ENCODE data around the gene FAM184A.

The FAM184A gene

DNA sequence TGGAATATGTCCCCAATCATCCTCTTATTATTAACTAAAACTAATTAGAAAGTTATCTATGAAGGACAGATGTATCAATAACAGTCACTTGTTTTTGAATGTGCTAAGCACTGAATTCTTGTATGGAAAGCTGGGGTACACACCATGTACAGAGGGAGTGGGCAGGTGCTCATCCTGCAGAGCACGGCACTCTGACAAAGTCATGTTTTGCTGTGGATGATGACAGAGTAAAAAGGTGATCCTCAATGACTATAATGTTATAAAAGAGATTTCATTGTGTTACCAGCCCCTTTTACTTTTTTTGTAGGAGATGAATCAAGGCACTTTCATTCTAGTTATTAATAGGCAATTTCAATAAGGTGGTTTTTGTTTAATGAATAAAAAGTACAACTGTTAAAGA is 92.2 kb downstream of the FAM184A start:
- no peak for DNase-seq
- TF ChIP-seq, protein P1, sequence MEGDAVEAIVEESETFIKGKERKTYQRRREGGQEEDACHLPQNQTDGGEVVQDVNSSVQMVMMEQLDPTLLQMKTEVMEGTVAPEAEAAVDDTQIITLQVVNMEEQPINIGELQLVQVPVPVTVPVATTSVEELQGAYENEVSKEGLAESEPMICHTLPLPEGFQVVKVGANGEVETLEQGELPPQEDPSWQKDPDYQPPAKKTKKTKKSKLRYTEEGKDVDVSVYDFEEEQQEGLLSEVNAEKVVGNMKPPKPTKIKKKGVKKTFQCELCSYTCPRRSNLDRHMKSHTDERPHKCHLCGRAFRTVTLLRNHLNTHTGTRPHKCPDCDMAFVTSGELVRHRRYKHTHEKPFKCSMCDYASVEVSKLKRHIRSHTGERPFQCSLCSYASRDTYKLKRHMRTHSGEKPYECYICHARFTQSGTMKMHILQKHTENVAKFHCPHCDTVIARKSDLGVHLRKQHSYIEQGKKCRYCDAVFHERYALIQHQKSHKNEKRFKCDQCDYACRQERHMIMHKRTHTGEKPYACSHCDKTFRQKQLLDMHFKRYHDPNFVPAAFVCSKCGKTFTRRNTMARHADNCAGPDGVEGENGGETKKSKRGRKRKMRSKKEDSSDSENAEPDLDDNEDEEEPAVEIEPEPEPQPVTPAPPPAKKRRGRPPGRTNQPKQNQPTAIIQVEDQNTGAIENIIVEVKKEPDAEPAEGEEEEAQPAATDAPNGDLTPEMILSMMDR (IDR thresholded peaks at IDR 0.05; ENCODE audit: low read depth, low read length, missing control alignments), result no peak
- Histone ChIP-seq H3K36me3 (replicated peaks) (no peaks in the 10 kb centered on the region), H3K27ac (no peak overlapping the region), H3K4me3 (ENCODE audit: low read depth, low read length) (no peak overlapping the region), H3K27me3 (replicated peaks) (no peaks in the 10 kb centered on the region)
- in situ Hi-C loops (cut with HindIII; ENCODE audit: low pct_ligation_motif_present, low sequenced_read_pairs), result no loop called here

DNA sequence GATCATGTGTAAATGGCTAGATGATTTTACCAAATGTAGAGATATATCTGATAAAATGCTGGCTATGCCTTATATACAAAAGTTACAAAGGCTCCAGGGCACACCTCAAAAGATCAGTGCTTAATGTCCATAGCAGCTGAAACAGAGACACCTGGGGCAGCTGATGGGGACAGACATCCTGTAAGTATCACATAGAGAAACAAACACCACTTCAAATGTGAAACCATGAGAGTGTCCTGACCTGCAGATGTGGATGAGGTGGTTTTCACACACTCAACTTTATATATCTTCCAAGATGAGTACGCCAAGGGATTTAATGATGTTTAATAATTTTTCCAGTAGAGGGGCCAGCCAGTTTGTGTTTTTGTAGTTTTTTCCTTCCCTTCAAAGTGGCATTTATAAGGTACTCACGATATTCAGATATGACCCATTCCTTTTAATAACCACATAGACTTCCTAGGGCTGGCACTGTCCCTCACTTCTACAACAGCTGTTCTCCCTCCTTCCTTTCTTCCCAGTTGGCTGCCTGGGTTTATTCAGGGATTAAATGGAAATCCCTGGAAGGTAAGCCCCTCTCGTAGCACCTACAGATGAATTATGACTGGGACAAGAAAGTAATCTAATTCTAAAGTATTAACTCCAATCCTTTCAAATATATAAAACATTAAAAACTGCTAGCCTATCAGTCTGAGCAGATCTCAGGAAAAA is 93.2 kb downstream of the FAM184A start:
- in situ Hi-C loops (cut with HindIII; ENCODE audit: low pct_ligation_motif_present, low sequenced_read_pairs), result no loop called here
- Histone ChIP-seq H3K27ac (no peak overlapping the region), H3K4me3 (ENCODE audit: low read depth, low read length) (no peak overlapping the region), H3K27me3 (replicated peaks) (no peaks in the 10 kb centered on the region), H3K36me3 (replicated peaks) (no peaks in the 10 kb centered on the region)
- TF ChIP-seq, protein P1 (IDR thresholded peaks at IDR 0.05; ENCODE audit: low read depth, low read length, missing control alignments), result no peak
- DNase-seq, result no peak

DNA sequence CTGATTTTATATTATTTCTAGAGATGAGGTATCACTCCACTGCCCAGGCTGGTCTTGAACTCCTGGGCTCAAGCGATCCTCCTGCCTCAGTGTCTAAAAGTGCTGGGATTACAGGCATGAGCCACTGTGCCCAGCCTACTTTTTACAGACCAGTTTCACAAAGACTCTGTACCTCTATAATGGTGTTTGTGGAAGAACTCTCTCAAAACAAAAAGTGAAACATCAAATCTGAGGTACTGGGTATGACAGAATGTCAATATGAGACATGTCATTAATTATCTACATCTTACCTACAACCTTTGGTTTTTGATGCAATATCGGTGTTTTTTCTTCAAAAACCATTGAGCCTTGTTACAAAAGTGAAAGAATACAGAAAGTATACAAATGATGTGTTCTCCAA is 94.1 kb downstream of the FAM184A start:
- Histone ChIP-seq H3K4me3 (ENCODE audit: low read depth, low read length) (no peak overlapping the region), H3K27me3 (replicated peaks) (no peaks in the 10 kb centered on the region), H3K36me3 (replicated peaks) (no peaks in the 10 kb centered on the region), H3K27ac (no peak overlapping the region)
- in situ Hi-C loops (cut with HindIII; ENCODE audit: low pct_ligation_motif_present, low sequenced_read_pairs), result no loop called here
- TF ChIP-seq, protein P1 (IDR thresholded peaks at IDR 0.05; ENCODE audit: low read depth, low read length, missing control alignments), result no peak
- no peak for DNase-seq

DNA sequence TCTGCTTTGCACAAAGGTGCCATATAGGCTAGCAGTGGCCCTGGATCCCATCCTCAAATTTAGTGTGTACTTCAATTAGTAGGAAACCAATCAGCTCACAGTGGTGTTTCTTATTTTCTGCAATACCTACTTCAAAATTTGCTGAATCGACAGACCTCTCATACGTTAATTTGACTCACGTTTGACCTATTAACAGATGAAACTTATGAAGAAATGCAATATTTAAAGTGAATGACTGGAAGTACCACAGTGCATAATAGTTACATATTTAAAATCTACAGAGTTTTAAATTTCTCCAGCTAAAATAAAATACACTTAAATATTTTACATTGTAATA is 95.9 kb downstream of the FAM184A start:
- no peak overlapping the region for H3K4me3 ChIP-seq (ENCODE audit: low read depth, low read length)
- H3K27ac ChIP-seq, result no peak overlapping the region
- TF ChIP-seq, protein P1 (IDR thresholded peaks at IDR 0.05; ENCODE audit: low read depth, low read length, missing control alignments), result no peak
- H3K36me3 ChIP-seq (replicated peaks), result no peaks in the 10 kb centered on the region
- H3K27me3 ChIP-seq (replicated peaks), result no peaks in the 10 kb centered on the region
- DNase-seq, result no peak
- in situ Hi-C loops (cut with HindIII; ENCODE audit: low pct_ligation_motif_present, low sequenced_read_pairs), result no loop called here

DNA sequence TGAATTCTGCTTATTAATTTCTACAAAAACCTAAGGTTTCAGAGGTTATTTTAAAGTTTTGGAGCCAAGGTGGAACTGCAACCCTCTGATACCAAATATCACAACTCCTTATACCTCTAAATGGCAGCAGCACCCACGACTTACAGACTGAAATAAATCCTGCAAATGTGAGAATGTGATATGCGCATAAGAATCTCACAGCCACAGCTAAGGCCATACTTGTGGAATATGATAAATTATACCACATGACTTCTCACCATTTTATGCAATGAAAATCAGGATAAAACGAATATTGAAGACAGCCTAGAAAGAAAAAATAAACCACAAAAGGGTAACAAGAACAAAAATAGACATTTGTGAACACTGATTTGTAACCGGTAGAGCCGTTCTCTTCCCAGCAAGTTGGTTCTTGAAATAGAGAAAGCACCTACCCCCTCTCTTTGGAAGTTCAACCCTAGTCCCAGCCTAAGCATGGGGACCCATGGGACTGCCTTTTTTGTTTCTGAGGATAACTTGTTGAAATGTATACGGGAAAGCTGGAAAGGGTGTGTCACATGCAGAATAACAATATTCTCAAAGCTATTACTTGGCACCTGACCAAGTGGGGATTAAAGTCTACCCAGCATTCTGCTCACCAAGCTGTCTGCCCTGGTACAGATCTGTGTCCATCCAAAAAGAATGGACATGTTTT is 96.4 kb downstream of the FAM184A start:
- H3K27me3 ChIP-seq (replicated peaks), result no peaks in the 10 kb centered on the region
- no peaks in the 10 kb centered on the region for H3K36me3 ChIP-seq (replicated peaks)
- in situ Hi-C loops (cut with HindIII; ENCODE audit: low pct_ligation_motif_present, low sequenced_read_pairs), result no loop called here
- DNase-seq, result no peak
- no peak overlapping the region for H3K4me3 ChIP-seq (ENCODE audit: low read depth, low read length)
- no peak overlapping the region for H3K27ac ChIP-seq
- TF ChIP-seq, protein P1 (IDR thresholded peaks at IDR 0.05; ENCODE audit: low read depth, low read length, missing control alignments), result no peak
